Measurements from ENCODE around the gene OR1L4.
A peak's percentile ranks its signal among the peaks of the same experiment; 100 is the strongest.

Gene OR1L4

GRCh38 chr9:122723690-122724089, at the start of gene OR1L4:
OR1L4 (plus strand) TSS chr9:122723990; CDS start chr9:122723990, 0 bp downstream.
- no peak for DNase-seq (ENCODE audit: low spot score)

- DNase-seq (ENCODE audit: low spot score) = no peak
These were observed 38.9 kb upstream of the OR1L4 start for GRCh38 chr9:122684851-122685250.

GRCh38 chr9:122695696-122696095, 28.1 kb upstream of the OR1L4 start:
- peak; percentile 16 for DNase-seq (ENCODE audit: low spot score)

- DNase-seq (ENCODE audit: low spot score) = no peak
These were observed 5.8 kb upstream of the OR1L4 start for GRCh38 chr9:122718038-122718437.

- no peak for DNase-seq (ENCODE audit: low spot score)
These were observed 4.6 kb upstream of the OR1L4 start for GRCh38 chr9:122719218-122719617.

- DNase-seq (ENCODE audit: low spot score) = no peak
These were observed 18.2 kb downstream of the OR1L4 start, which contains the start of gene OR1L6 for GRCh38 chr9:122742003-122742402. OR1L6 (plus strand) TSS chr9:122742303; CDS start chr9:122749848, 7,545 bp downstream.

GRCh38 chr9:122754825-122755224, 31.0 kb downstream of the OR1L4 start:
- no peak for DNase-seq (ENCODE audit: low spot score)

GRCh38 chr9:122767817-122768216, 44.0 kb downstream of the OR1L4 start:
- no peak for DNase-seq (ENCODE audit: low spot score)

Measured in SW480 (cell line).